NCI-H2227 (cell line): Measurements from ENCODE around the gene CNTN4.
"Not testable (repeated sequence)": the region's sequence is repeated elsewhere in the genome, so short reads cannot be mapped to it uniquely, and the experiment has no call there.

Source experiments
- DNase-seq: peaks from one replicate; lab custom pipeline; 2025; ENCODE audit not compliant: unreplicated experiment; lab: John Stamatoyannopoulos, UW

Gene CNTN4

DNA sequence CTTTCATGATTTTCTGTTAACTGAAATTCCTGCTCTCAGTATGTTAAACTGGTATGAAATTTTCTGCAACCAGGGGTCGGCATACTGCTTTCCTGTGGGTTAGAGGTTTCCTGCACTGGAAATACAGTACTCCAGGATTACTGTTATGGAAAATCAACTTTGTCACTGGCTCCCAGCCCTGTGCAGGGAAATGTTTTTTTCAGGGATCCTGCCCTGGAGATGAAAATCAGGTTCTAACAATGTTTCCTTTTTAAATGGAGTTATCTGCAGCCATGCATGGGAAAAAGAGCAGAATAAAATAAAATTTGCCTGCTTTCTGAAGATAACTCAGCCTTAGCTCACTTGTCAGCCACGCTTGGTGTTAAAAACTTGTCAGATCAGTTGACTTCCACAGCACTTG is 791.1 kb downstream of the CNTN4 start:
- DNase-seq = no peak

GRCh38 chr3:2896308-2896939 is 797.8 kb downstream of the CNTN4 start:
- DNase-seq = no peak

DNA sequence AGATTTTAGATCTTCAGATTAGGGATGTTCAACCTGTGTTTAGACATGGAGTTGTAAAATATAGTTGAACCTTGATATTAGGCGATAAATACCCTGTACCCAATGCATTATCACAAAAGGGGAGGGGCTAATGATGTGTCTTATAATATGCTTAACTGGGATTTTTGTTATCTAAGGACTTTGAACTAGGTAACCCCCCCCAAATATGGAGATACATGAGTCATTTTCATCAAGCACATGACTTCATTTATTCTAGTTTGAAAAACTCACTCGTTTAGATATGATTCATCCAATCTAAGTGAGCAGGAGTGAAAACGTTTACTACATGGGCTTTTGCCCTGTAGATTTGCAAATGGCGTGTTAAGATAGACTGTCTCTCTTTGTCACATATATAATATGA is 799.2 kb downstream of the CNTN4 start:
- DNase-seq = no peak

GRCh38 chr3:2898591-2899353 is 800.1 kb downstream of the CNTN4 start:
- no peak for DNase-seq

GRCh38 chr3:2904054-2904453 is 805.4 kb downstream of the CNTN4 start:
- DNase-seq = no peak

GRCh38 chr3:2908693-2909351 is 810.2 kb downstream of the CNTN4 start:
- DNase-seq = no peak

DNA sequence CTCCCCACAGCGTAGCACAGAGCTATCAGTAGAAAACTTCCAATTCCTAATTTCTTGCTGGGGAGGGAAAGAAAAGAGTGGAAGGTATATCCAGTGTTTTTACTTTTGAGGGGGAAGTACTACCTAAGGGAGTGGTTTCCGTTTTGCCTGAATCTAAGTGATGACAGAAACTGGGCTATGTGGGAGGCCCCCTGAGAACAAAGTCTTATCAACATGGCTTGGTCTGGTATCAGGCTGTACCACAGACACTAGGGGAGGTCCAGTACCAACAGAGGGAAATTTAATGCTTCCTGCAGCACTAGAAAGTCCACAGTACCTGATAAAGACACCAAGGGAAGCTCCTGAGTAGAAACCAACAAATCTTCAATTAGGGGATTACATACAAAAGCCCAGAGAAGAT is 812.3 kb downstream of the CNTN4 start:
- DNase-seq = no peak

- DNase-seq = no peak
Measured at GRCh38 chr3:2915826-2916225, 817.2 kb downstream of the CNTN4 start.

DNA sequence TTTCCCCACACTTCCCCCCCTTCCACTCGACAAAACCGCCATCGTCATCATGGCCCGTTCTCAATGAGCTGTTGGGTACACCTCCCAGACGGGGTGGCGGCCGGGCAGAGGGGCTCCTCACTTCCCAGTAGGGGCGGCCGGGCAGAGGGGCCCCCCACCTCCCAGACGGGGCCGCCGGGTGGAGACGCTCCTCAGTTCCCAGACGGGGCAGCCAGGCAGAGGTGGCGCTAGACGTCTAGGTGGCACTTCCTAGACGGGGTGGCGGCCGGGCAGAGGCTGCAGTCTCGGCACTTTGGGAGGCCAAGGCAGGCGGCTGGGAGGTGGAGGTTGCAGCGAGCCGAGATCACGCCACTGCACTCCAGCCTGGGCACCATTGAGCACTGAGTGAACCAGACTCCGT is 818.0 kb downstream of the CNTN4 start:
- DNase-seq = not testable (repeated sequence)

DNA sequence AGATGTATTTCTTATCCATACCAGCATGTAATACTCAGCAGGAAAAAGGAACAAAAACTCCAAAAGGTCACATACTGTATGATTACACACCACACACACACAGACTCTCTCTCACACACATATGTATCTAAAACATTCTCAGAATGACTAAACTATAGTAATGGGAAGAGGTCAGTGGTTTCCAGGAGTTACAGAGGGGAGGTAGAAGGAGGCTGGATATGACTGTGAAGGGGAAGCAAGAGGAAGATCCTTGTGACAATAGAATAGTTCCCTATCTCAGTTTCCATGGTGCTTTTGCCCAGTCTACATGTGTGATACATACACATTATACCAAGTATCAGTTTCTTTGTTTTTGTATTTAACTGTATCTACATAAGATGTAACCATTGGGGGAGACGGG is 821.4 kb downstream of the CNTN4 start:
- DNase-seq = no peak

DNA sequence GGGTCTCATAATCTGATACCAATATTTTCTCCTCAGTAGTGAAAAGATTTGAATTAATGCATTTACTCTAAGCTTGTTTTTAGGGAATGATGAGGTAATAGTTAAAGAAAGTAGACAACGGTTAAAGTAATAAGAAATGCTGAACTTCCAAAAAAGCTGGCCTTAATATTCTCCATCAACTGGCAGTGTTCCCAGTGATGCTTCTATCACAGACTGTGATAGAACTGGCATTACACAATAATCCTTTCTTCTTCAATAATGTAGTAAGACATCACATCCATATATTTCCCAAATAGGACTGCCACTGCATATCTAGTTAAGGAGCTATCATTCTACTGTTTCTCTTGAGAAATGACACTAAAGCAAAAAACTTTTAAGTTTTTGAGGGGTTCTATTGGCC is 822.8 kb downstream of the CNTN4 start:
- no peak for DNase-seq

- peak; percentile 21 for DNase-seq
Measured at GRCh38 chr3:2921903-2922302, 823.2 kb downstream of the CNTN4 start.

GRCh38 chr3:2923390-2923789 is 824.7 kb downstream of the CNTN4 start:
- DNase-seq = no peak

- no peak for DNase-seq
Measured at GRCh38 chr3:2927259-2927658, 828.6 kb downstream of the CNTN4 start.

DNA sequence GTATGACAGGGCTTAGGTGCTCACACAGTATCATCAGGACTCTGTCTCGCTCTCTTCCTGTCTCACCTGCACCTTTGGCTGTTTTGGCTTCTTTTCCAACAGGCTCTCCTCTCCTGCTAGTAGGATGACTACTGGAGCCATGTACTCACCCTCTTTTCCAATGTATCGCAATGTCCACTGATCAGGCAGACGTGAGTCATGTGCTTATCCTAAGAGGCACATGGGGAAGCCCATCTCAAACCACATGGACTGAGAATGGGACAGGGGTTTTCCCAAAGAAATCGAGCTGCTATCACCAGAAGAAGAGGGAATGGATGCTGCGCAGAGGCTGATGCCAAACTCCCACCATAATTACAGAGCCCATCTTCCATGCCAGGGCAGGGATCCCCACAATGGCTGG is 830.9 kb downstream of the CNTN4 start:
- DNase-seq = no peak

DNA sequence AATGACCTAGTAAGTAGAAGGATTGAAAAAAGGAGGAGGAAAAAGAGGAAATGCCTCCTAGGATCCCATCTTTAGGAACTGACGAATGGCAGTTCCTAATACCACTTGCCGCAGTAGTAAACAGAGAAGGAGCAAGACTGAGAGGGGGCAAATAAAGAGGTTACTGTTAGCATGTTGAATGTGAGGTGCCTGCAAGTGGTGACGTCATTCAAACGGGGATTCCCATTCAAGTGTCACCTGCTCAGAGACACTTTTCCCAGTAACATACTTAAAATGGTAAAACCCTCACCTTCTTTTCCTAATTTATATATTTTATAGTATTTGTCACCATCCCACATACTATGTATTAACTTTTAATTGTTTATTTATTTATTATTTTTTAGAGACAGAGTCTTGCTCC is 832.6 kb downstream of the CNTN4 start:
- no peak for DNase-seq

GRCh38 chr3:2934541-2934940 is 835.9 kb downstream of the CNTN4 start:
- no peak for DNase-seq

GRCh38 chr3:2937055-2937454 is 838.4 kb downstream of the CNTN4 start:
- no peak for DNase-seq

- no peak for DNase-seq
Measured at GRCh38 chr3:2937592-2937991, 838.9 kb downstream of the CNTN4 start.

- no peak for DNase-seq
Measured at GRCh38 chr3:2938711-2939110, 840.0 kb downstream of the CNTN4 start.

- no peak for DNase-seq
Measured at GRCh38 chr3:2940062-2940461, 841.4 kb downstream of the CNTN4 start.

GRCh38 chr3:2944628-2945027 is 846.0 kb downstream of the CNTN4 start:
- DNase-seq = no peak
